Chondrocyte (in vitro differentiated cells): ENCODE results near the gene TMEM131L. TPM values are rescaled to one million over a fixed set of nuclear protein-coding genes. Genes with fewer than 3 reads are reported as not detected.

Experiments used
- DNase-seq: peaks from one replicate; pipeline ENCODE4 v3.0.0; 2021; ENCODE audit warnings: mixed read lengths, low spot score
- H3K27ac Mint-ChIP-seq: one replicate; pipeline ENCODE4 v1.8.0; 2021; ENCODE audit warnings: mild to moderate bottlenecking, moderate library complexity, mixed read lengths; ENCODE audit not compliant: unreplicated experiment
- H3K27me3 Mint-ChIP-seq: 2 replicates; pipeline ENCODE4 v1.8.0; 2021; ENCODE audit warnings: low read depth, mixed read lengths
- H3K36me3 Mint-ChIP-seq: 2 replicates; pipeline ENCODE4 v1.8.0; 2021; ENCODE audit warnings: low read depth, mixed read lengths
- H3K4me1 Mint-ChIP-seq: 2 replicates; pipeline ENCODE4 v1.8.0; 2021; ENCODE audit warnings: low read depth, mild to moderate bottlenecking, mixed read lengths
- H3K4me3 Mint-ChIP-seq: one replicate; pipeline ENCODE4 v1.8.0; 2021; ENCODE audit warnings: mild to moderate bottlenecking, moderate library complexity, mixed read lengths; ENCODE audit not compliant: unreplicated experiment
- H3K9me3 Mint-ChIP-seq: 2 replicates; pipeline ENCODE4 v1.8.0; 2021; ENCODE audit warnings: low read depth, mixed read lengths
- total RNA-seq: library from RNA; stranded (reverse); gene quantifications from 3 replicates; pipeline ENCODE4 v1.2.1, GENCODE V29; 2021
- TF ChIP-seq, protein P1 (sequence below): fragments of 200-600 bp; sonication (generic); IDR thresholded peaks from 2 replicates; pipeline ENCODE4 v1.5.0; 2021; ENCODE audit warnings: antibody characterized with exemption, mild to moderate bottlenecking, moderate library complexity

TMEM131L gene
- total RNA-seq, 1 donor from 2014 or later: 8.4 TPM

DNA sequence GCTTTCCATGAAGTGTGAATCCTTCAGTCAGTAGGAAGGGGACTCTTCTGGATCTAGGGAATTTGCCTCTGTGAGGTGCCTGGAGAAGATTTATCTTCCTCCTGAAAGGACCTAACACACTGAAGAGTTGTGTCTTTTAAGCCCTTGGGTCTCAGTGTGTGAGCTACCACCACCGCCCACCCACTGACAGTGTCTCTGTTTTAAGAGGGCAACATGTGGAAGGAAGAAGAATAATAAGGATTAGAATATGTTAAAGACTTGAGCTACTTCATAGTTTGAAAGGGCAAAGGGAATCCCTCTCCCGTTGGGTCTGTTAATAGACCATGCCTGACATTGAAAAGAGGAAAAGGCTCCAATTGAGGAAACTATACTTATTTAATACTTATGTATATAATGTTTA is 153.7 kb downstream of the TMEM131L start:
- H3K27me3 Mint-ChIP-seq: no peaks in the 10 kb centered on the region
- H3K4me1 Mint-ChIP-seq: peaks cover 16% of the 10 kb centered on the region
- TF ChIP-seq, protein P1, sequence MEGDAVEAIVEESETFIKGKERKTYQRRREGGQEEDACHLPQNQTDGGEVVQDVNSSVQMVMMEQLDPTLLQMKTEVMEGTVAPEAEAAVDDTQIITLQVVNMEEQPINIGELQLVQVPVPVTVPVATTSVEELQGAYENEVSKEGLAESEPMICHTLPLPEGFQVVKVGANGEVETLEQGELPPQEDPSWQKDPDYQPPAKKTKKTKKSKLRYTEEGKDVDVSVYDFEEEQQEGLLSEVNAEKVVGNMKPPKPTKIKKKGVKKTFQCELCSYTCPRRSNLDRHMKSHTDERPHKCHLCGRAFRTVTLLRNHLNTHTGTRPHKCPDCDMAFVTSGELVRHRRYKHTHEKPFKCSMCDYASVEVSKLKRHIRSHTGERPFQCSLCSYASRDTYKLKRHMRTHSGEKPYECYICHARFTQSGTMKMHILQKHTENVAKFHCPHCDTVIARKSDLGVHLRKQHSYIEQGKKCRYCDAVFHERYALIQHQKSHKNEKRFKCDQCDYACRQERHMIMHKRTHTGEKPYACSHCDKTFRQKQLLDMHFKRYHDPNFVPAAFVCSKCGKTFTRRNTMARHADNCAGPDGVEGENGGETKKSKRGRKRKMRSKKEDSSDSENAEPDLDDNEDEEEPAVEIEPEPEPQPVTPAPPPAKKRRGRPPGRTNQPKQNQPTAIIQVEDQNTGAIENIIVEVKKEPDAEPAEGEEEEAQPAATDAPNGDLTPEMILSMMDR: no peak
- no peak for DNase-seq
- peaks cover 23% of the 10 kb centered on the region for H3K36me3 Mint-ChIP-seq
- H3K9me3 Mint-ChIP-seq: peaks cover 3% of the 10 kb centered on the region
- H3K4me3 Mint-ChIP-seq: no peak overlapping the region
- H3K27ac Mint-ChIP-seq: no peak overlapping the region

DNA sequence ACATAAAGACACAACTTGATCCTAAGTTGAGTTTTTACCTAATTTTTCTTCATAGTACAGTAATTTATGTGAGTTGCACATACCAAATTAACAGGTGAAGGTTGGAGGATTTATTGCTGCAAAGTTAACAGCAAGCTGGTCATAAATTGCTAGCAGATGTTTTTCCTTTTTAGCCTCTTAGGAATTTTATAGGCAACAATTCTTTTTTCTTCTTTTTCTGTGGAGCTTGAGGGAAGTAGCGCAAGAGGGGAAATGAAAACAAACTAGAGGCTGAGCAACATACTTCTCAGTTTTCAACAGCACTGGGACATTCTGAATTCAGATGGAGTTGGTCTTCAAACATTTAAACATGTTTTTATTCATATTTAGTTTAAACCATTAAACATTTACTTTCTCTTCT is 154.2 kb downstream of the TMEM131L start:
- TF ChIP-seq, protein P1: no peak
- DNase-seq: no peak
- no peak overlapping the region for H3K27ac Mint-ChIP-seq
- H3K4me1 Mint-ChIP-seq: peaks cover 16% of the 10 kb centered on the region
- H3K9me3 Mint-ChIP-seq: peaks cover 3% of the 10 kb centered on the region
- peaks cover 21% of the 10 kb centered on the region for H3K36me3 Mint-ChIP-seq
- H3K4me3 Mint-ChIP-seq: no peak overlapping the region
- no peaks in the 10 kb centered on the region for H3K27me3 Mint-ChIP-seq

DNA sequence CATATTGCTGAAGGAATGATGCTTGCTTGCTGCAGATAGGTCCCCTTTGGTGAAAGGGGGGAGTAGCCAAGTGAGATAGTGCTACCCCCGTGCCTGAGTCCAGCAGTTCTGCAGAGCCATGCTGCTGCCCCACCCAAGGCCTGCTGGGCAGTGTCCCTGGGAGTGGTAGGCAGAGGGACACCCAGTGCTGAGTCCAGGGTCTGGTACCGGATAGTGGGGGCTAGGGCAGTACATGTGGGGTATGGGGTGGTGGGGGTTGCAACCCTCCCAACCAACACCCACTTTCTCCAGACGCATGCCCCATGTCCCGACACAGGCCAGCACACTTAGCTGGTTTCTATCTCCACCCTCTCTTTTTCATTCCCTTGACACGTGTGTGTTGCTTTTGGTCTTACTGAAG is 155.9 kb downstream of the TMEM131L start:
- Mint-ChIP-seq H3K9me3 (no peaks in the 10 kb centered on the region), H3K4me1 (peaks cover 10% of the 10 kb centered on the region), H3K27me3 (no peaks in the 10 kb centered on the region), H3K36me3 (peaks cover 18% of the 10 kb centered on the region), H3K27ac (no peak overlapping the region), H3K4me3 (no peak overlapping the region)
- no peak for DNase-seq
- TF ChIP-seq, protein P1: no peak

DNA sequence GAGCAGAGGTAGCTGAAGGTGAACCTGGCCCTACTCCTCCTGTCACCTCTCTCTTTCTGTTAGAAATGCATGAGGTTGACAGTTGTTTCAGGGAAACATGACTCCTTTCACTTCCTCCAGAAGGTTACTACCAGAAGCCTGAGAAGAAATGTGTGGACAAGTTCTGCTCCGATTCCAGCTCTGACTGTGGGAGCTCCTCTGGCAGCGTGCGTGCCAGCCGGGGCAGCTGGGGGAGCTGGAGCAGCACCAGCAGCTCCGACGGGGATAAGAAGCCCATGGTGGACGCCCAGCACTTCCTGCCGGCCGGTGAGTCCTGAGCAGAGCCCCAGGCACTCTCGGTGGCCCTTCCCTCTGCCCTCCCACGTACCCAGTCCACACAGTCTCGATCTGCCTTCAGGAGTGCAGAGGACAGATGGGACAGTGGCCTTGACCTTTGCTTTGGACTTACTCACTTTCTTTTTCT is 156.6 kb downstream of the TMEM131L start:
- Mint-ChIP-seq H3K27ac (no peak overlapping the region), H3K36me3 (peaks cover 22% of the 10 kb centered on the region), H3K4me1 (peaks cover 10% of the 10 kb centered on the region), H3K9me3 (no peaks in the 10 kb centered on the region), H3K27me3 (no peaks in the 10 kb centered on the region), H3K4me3 (no peak overlapping the region)
- TF ChIP-seq, protein P1: no peak
- no peak for DNase-seq

DNA sequence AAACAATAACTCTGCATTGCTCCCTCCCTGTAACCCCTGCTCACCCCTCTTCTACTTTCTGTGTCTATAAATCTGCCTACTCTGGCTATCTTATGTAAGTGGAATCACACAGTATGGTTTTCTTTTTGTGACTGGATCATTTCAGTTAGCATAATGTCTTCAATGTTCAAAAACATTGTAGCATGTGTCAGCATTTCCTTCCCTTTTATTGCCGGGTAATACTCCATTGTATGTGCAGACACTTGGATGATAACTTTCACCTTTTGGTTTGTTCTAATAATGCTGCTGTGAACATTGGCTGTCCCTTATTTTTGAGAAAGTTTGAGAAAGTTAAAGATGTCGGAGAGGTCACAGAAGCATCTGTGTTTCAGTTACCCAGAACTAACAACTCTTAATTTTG is 157.3 kb downstream of the TMEM131L start:
- no peak for DNase-seq
- no peak overlapping the region for H3K4me3 Mint-ChIP-seq
- no peaks in the 10 kb centered on the region for H3K27me3 Mint-ChIP-seq
- peaks cover 10% of the 10 kb centered on the region for H3K4me1 Mint-ChIP-seq
- H3K9me3 Mint-ChIP-seq: no peaks in the 10 kb centered on the region
- TF ChIP-seq, protein P1: no peak
- no peak overlapping the region for H3K27ac Mint-ChIP-seq
- peaks cover 25% of the 10 kb centered on the region for H3K36me3 Mint-ChIP-seq
